ENCODE measurements around the gene LILRA6.
"Not testable (repeated sequence)": the region's sequence is repeated elsewhere in the genome, so short reads cannot be mapped to it uniquely, and the experiment has no call there.

The LILRA6 gene

GRCh38 chr19:54242646-54243045, at the start of gene LILRA6:
TSS of gene LILRA6 (minus strand) at chr19:54242790.
- H3K4me3 ChIP-seq (ENCODE audit: low read depth, low read length): not testable (repeated sequence)

- H3K4me3 ChIP-seq (ENCODE audit: low read depth, low read length): not testable (repeated sequence)
These were observed 46.6 kb upstream of the LILRA6 start for GRCh38 chr19:54289160-54289559.

- H3K4me3 ChIP-seq (ENCODE audit: low read depth, low read length): no peak overlapping the region
These were observed 44.9 kb upstream of the LILRA6 start for GRCh38 chr19:54287456-54287855.

GRCh38 chr19:54286283-54286682, 43.7 kb upstream of the LILRA6 start:
- H3K4me3 ChIP-seq (ENCODE audit: low read depth, low read length): not testable (repeated sequence)

- H3K4me3 ChIP-seq (ENCODE audit: low read depth, low read length): not testable (repeated sequence)
These were observed 43.0 kb upstream of the LILRA6 start for GRCh38 chr19:54285427-54286056.

GRCh38 chr19:54282686-54283470, 40.3 kb upstream of the LILRA6 start:
- no peak overlapping the region for H3K4me3 ChIP-seq (ENCODE audit: low read depth, low read length)

- H3K4me3 ChIP-seq (ENCODE audit: low read depth, low read length): not testable (repeated sequence)
These were observed 39.1 kb upstream of the LILRA6 start for GRCh38 chr19:54281729-54282075.

- no peak within 1 kb of the TSS for H3K4me3 ChIP-seq (ENCODE audit: low read depth, low read length)
These were observed 38.6 kb upstream of the LILRA6 start, which contains the start of gene LILRB2 for GRCh38 chr19:54281007-54281728. TSS of gene LILRB2 (minus strand) at chr19:54281110. CDS start at chr19:54280496, 614 bp downstream.

GRCh38 chr19:54280441-54280840, 37.9 kb upstream of the LILRA6 start:
- not testable (repeated sequence) for H3K4me3 ChIP-seq (ENCODE audit: low read depth, low read length)

- H3K4me3 ChIP-seq (ENCODE audit: low read depth, low read length): not testable (repeated sequence)
These were observed 37.4 kb upstream of the LILRA6 start for GRCh38 chr19:54280025-54280424.

- no peak overlapping the region for H3K4me3 ChIP-seq (ENCODE audit: low read depth, low read length)
These were observed 36.9 kb upstream of the LILRA6 start for GRCh38 chr19:54279406-54279962.

GRCh38 chr19:54278571-54279195, 36.1 kb upstream of the LILRA6 start:
- H3K4me3 ChIP-seq (ENCODE audit: low read depth, low read length): not testable (repeated sequence)

- H3K4me3 ChIP-seq (ENCODE audit: low read depth, low read length): not testable (repeated sequence)
These were observed 35.5 kb upstream of the LILRA6 start for GRCh38 chr19:54278056-54278455.

GRCh38 chr19:54277111-54277615, 34.6 kb upstream of the LILRA6 start:
- H3K4me3 ChIP-seq (ENCODE audit: low read depth, low read length): not testable (repeated sequence)

- H3K4me3 ChIP-seq (ENCODE audit: low read depth, low read length): no peak overlapping the region
These were observed 33.4 kb upstream of the LILRA6 start for GRCh38 chr19:54275951-54276350.

- H3K4me3 ChIP-seq (ENCODE audit: low read depth, low read length): not testable (repeated sequence)
These were observed 31.9 kb upstream of the LILRA6 start for GRCh38 chr19:54274516-54274915.

- H3K4me3 ChIP-seq (ENCODE audit: low read depth, low read length): no peak overlapping the region
These were observed 31.2 kb upstream of the LILRA6 start for GRCh38 chr19:54273821-54274220.

- not testable (repeated sequence) for H3K4me3 ChIP-seq (ENCODE audit: low read depth, low read length)
These were observed 29.6 kb upstream of the LILRA6 start for GRCh38 chr19:54272181-54272580.

GRCh38 chr19:54271587-54271986, 29.0 kb upstream of the LILRA6 start:
- not testable (repeated sequence) for H3K4me3 ChIP-seq (ENCODE audit: low read depth, low read length)

- H3K4me3 ChIP-seq (ENCODE audit: low read depth, low read length): no peak overlapping the region
These were observed 28.5 kb upstream of the LILRA6 start for GRCh38 chr19:54271106-54271505.

GRCh38 chr19:54268936-54269335, 26.3 kb upstream of the LILRA6 start:
- no peak overlapping the region for H3K4me3 ChIP-seq (ENCODE audit: low read depth, low read length)

Data from iPS-11a (cell line).